HCT116 (cell line): ENCODE data around the gene LRRC3B. TPM values are rescaled to one million over a fixed set of nuclear protein-coding genes. Genes with fewer than 3 reads are reported as not detected.

Experiments
- ATAC-seq: fragments of 200-7000 bp; cut with Tn5 transposase; 2 replicates; pipeline ENCODE4 v1.9.1; 2020; ENCODE audit warnings: mild to moderate bottlenecking, moderate library complexity
- BruUV-seq: library from RNA; stranded (reverse); fragments of 400-500 nt; replicated peaks from 2 replicates; lab custom pipeline; 2021; lab: Mats Ljungman, UMichigan
- CTCF ChIA-PET: fragments of 300-600 bp; sonication (Branson Sonifier 250); formaldehyde crosslinking; loops from one replicate; lab custom pipeline; 2021; ENCODE audit warnings: antibody characterized with exemption; lab: Charles Lee
- POLR2A ChIA-PET: fragments of 300-600, 350-600 bp; sonication (Branson Sonifier 250); formaldehyde crosslinking; loops from one replicate; lab custom pipeline; 2021; ENCODE audit warnings: antibody characterized with exemption; lab: Charles Lee
- RAD21 ChIA-PET, 2 experiments: fragments of 300-600 bp; sonication (Branson Sonifier 250); formaldehyde crosslinking; loops; one replicate each; lab custom pipeline; 2023; ENCODE audit warnings: low total read pairs in 2 of 2; ENCODE audit not compliant: uncharacterized antibody in 2 of 2, unreplicated experiment in 2 of 2, low non-redundant PET in 1 of 2; lab: Charles Lee
- DNase-seq: peaks from one replicate; pipeline ENCODE4 v3.0.0-alpha.2; 2010; ENCODE audit warnings: low read depth, low spot score
- H2AFZ ChIP-seq: fragments of 200-600 bp; shearing (Covaris generic), sonication (generic); 2 replicates; pipeline ENCODE4 v1.6.1; 2017; ENCODE audit warnings: low read depth, mixed run types, mixed read lengths, antibody characterized with exemption, low read length; ENCODE audit not compliant: poor library complexity, severe bottlenecking
- H3K27ac ChIP-seq: 2 replicates; pipeline ENCODE4 v1.5.1; 2012; ENCODE audit warnings: low read depth, low read length
- H3K27me3 ChIP-seq: fragments of 200-600 bp; sonication (generic); 2 replicates; pipeline ENCODE4 v1.6.1; 2016; ENCODE audit warnings: mixed run types, low read length, mixed read lengths; ENCODE audit not compliant: insufficient read depth
- H3K36me3 ChIP-seq, 2 experiments: fragments of 200-500 bp in 1 of 2; fragments of 200-600 bp in 1 of 2; sonication (Bioruptor generic) in 1 of 2; sonication (generic) in 1 of 2; 2 replicates each; pipeline versions ENCODE4 v1.5.1 to v1.6.1; 2014 to 2016; ENCODE audit warnings: low read length in 2 of 2, inconsistent platforms in 1 of 2, mixed read lengths in 1 of 2, mixed run types in 1 of 2; ENCODE audit not compliant: insufficient read depth in 2 of 2, control insufficient read depth in 1 of 2
- H3K4me1 ChIP-seq, 2 experiments: fragments of 200-600 bp in 1 of 2; sonication (generic) in 1 of 2; 2 replicates each; pipeline versions ENCODE4 v1.5.1 to v1.6.1; 2012 to 2017; ENCODE audit warnings: low read length in 2 of 2, inconsistent platforms in 1 of 2, mild to moderate bottlenecking in 1 of 2, mixed read lengths in 1 of 2, mixed run types in 1 of 2, moderate library complexity in 1 of 2; ENCODE audit not compliant: insufficient read depth in 2 of 2, control insufficient read depth in 1 of 2
- H3K4me2 ChIP-seq: fragments of 200-600 bp; sonication (generic); 2 replicates; pipeline ENCODE4 v1.6.1; 2017; ENCODE audit warnings: mixed run types, low read length, mixed read lengths
- H3K4me3 ChIP-seq, 2 experiments: fragments of 200-600 bp in 1 of 2; sonication (generic) in 1 of 2; replicated peaks in 1 of 2; 2 replicates each; pipeline ENCODE4 v1.5.1; 2011 to 2016; ENCODE audit warnings: low read length in 2 of 2, control low read depth in 1 of 2, low read depth in 1 of 2, mild to moderate bottlenecking in 1 of 2, mixed read lengths in 1 of 2, mixed run types in 1 of 2
- H3K79me2 ChIP-seq: fragments of 200-600 bp; sonication (generic); 2 replicates; pipeline ENCODE4 v1.6.1; 2017; ENCODE audit warnings: mild to moderate bottlenecking, mixed run types, low read length, moderate library complexity, mixed read lengths; ENCODE audit not compliant: insufficient read depth
- H3K9ac ChIP-seq: fragments of 200-600 bp; sonication (generic); 2 replicates; pipeline ENCODE4 v1.6.1; 2016; ENCODE audit warnings: low read length, mixed read lengths
- H3K9me2 ChIP-seq: fragments of 200-600 bp; sonication (generic), shearing (Covaris generic); 2 replicates; pipeline ENCODE4 v1.6.1; 2017; ENCODE audit warnings: mixed run types, mild to moderate bottlenecking, moderate library complexity; ENCODE audit not compliant: insufficient read depth
- H3K9me3 ChIP-seq, 2 experiments: fragments of 200-500 bp in 1 of 2; fragments of 200-600 bp in 1 of 2; sonication (Bioruptor generic) in 1 of 2; sonication (generic) in 1 of 2; 2 replicates each; pipeline ENCODE4 v1.6.1; 2014 to 2017; ENCODE audit warnings: low read length in 2 of 2, mixed read lengths in 2 of 2, inconsistent platforms in 1 of 2, low read depth in 1 of 2, mild to moderate bottlenecking in 1 of 2, mixed run types in 1 of 2, moderate library complexity in 1 of 2; ENCODE audit not compliant: control insufficient read depth in 1 of 2, insufficient read depth in 1 of 2
- H4K20me1 ChIP-seq: fragments of 200-600 bp; sonication (generic), shearing (Covaris generic); 2 replicates; pipeline ENCODE4 v1.6.1; 2017; ENCODE audit warnings: mixed run types, mild to moderate bottlenecking, moderate library complexity; ENCODE audit not compliant: insufficient read depth
- CTCF ChIP-seq, 3 experiments: fragments of 200-600 bp in 1 of 3; sonication (generic) in 1 of 3; IDR thresholded peaks in 2 of 3; conservative IDR thresholded peaks in 1 of 3; 2 replicates each; pipeline ENCODE4 v1.5.1; 2012 to 2017; ENCODE audit warnings: low read depth in 2 of 3, low read length in 2 of 3, antibody characterized with exemption in 1 of 3, borderline replicate concordance in 1 of 3, control low read depth in 1 of 3, mild to moderate bottlenecking in 1 of 3, mixed read lengths in 1 of 3, mixed run types in 1 of 3, moderate library complexity in 1 of 3; ENCODE audit not compliant: insufficient read depth in 1 of 3
- EGR1 ChIP-seq: IDR thresholded peaks from 2 replicates; pipeline ENCODE4 v1.6.1; 2012; ENCODE audit warnings: low read depth
- ELF1 ChIP-seq: IDR thresholded peaks from 2 replicates; pipeline ENCODE4 v1.6.1; 2012; ENCODE audit warnings: low read depth, borderline replicate concordance
- FOSL1 ChIP-seq: IDR thresholded peaks from 2 replicates; pipeline ENCODE4 v1.6.1; 2012; ENCODE audit warnings: low read depth
- RAD21 ChIP-seq: IDR thresholded peaks from 2 replicates; pipeline ENCODE4 v1.6.1; 2012; ENCODE audit warnings: low read depth, mild to moderate bottlenecking
- REST ChIP-seq: IDR thresholded peaks from 2 replicates; pipeline ENCODE4 v1.6.1; 2012; ENCODE audit warnings: low read depth
- SIN3A ChIP-seq: IDR thresholded peaks from 2 replicates; pipeline ENCODE4 v1.6.1; 2012; ENCODE audit warnings: low read depth
- YY1 ChIP-seq: IDR thresholded peaks from 2 replicates; pipeline ENCODE4 v1.6.1; 2011; ENCODE audit warnings: low read length, low read depth, moderate library complexity, mild to moderate bottlenecking; ENCODE audit not compliant: insufficient replicate concordance; ENCODE audit errors: extremely low read depth
- ZFX ChIP-seq: fragments of 450-650 bp; IDR thresholded peaks from 2 replicates; pipeline ENCODE4 v1.6.1; 2017
- intact Hi-C: fragments of 100-400 bp; cut with micrococcal nuclease; formaldehyde crosslinking; loops from 2 replicates; pipeline ENCODE4 v1.10.0; 2022
- total RNA-seq: library from RNA; stranded (reverse); gene quantifications from one replicate; pipeline ENCODE4 v1.2.1, GENCODE V29; 2021; ENCODE audit not compliant: unreplicated experiment

The LRRC3B gene
- total RNA-seq, 1 experiment from 2014 or later: not detected

- Histone ChIP-seq H3K4me2 (no peak overlapping the region), H3K79me2 (no peaks in the 10 kb centered on the region), H3K9me2 (no peaks in the 10 kb centered on the region), H3K4me3 (no peak overlapping the region), H3K9ac (no peak overlapping the region), H3K9me3 (no peaks in the 10 kb centered on the region), H3K27ac (no peak overlapping the region), H3K27me3 (no peaks in the 10 kb centered on the region), H3K36me3 (no peaks in the 10 kb centered on the region), H2AFZ (no peak overlapping the region), H3K4me1 (no peaks in the 10 kb centered on the region), H4K20me1 (no peaks in the 10 kb centered on the region)
- TF ChIP-seq RAD21 (peak; percentile 51), ZFX (no peak), YY1 (no peak), SIN3A (no peak), CTCF (IDR thresholded peaks at IDR 0.05 in 2 of 3, conservative IDR thresholded peaks at IDR 0.05 in 1 of 3; ENCODE audit: borderline replicate concordance in 1 of 3, insufficient read depth in 1 of 3, low read depth in 2 of 3, low read length in 2 of 3) (peak; percentile 25 to 65 (median 34); a peak in 4 of 6 replicates)
- DNase-seq (peak; percentile 3), ATAC-seq (no peak)
- RAD21 ChIA-PET: no interaction called here
- intact Hi-C loops: loop anchor here (5.0 kb wide), 2 partner anchors 870 to 1065 kb away; no protein-coding TSS in a partner anchor
- CTCF ChIA-PET: no interaction called here
- BruUV-seq: no TSS peak
- POLR2A ChIA-PET: no interaction called here
These were observed 89.8 kb downstream of the LRRC3B start for GRCh38 chr3:26712211-26713026.

- no peaks in the 10 kb centered on the region for H3K9me2 ChIP-seq
- no peaks in the 10 kb centered on the region for H3K79me2 ChIP-seq
- H3K9ac ChIP-seq: no peak overlapping the region
- intact Hi-C loops: loop anchor here (5.0 kb wide), 2 partner anchors 871 to 1066 kb away; no protein-coding TSS in a partner anchor
- RAD21 ChIA-PET: no interaction called here
- ATAC-seq (no peak), DNase-seq (no peak)
- H3K27me3 ChIP-seq: no peaks in the 10 kb centered on the region
- CTCF ChIA-PET: no interaction called here
- H4K20me1 ChIP-seq: no peaks in the 10 kb centered on the region
- no peaks in the 10 kb centered on the region; a peak in 1 of 4 replicates for H3K9me3 ChIP-seq
- H3K4me1 ChIP-seq: no peaks in the 10 kb centered on the region
- BruUV-seq: no TSS peak
- H3K4me2 ChIP-seq: no peak overlapping the region
- POLR2A ChIA-PET: no interaction called here
- no peaks in the 10 kb centered on the region for H3K36me3 ChIP-seq
- H2AFZ ChIP-seq: no peak overlapping the region
- no peak overlapping the region for H3K4me3 ChIP-seq
- no peak overlapping the region for H3K27ac ChIP-seq
- TF ChIP-seq ELF1: no peak
- TF ChIP-seq FOSL1: no peak
- no peak for TF ChIP-seq EGR1
- TF ChIP-seq ZFX: no peak
- TF ChIP-seq CTCF (IDR thresholded peaks at IDR 0.05 in 2 of 3, conservative IDR thresholded peaks at IDR 0.05 in 1 of 3; ENCODE audit: borderline replicate concordance in 1 of 3, insufficient read depth in 1 of 3, low read depth in 2 of 3, low read length in 2 of 3): no peak
- no peak for TF ChIP-seq RAD21
- no peak for TF ChIP-seq REST
- no peak for TF ChIP-seq YY1
These were observed 90.5 kb downstream of the LRRC3B start for GRCh38 chr3:26713091-26713490.
